ENCODE measurements around the gene TEX22.

DNA sequence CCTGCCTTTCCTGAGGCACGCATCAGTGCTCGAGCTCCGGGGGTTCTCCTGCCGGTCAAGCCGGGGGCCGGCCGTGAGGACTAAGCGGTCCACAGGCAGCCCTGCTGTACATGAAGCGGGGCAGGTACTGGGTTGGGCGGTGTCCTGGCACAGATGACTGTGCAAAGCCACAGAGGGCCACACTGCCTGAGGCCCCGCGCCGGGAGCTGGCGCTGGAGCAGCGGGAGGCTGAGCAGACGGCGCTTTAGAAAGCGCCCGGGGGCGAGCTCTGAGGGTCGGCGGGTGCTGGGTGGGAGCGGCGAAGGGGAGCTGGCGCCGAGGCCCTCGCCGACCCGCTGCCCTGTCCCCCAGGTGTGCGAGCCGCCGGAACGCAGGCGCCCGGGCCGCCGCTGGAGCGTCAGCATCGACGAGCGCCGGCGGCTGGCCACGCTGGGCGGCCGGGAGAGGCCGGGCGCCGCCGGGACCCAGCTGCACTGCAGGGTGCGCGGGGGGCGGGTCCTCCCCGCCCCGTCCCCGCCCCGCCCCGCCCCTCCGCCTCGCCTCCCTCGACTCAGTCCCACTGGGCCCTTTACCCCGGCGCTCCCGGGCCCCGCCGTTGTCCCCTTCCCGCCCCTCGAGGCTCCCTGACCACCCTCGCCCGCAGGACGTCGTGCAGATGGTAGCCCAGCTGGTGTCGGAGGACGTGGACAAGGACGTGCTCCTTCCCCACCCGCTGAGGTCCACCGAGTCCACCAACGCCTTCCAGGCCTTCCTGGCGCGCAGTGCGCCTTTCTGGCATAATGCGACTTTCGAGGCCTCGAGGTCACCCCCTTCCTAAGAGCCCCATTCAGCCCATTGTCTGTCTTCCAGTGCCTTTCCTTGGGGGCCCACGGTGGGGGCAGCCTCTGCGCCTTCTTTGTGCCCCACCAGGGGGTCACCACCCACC, 12.9 kb downstream of the TEX22 start:
- TF ChIP-seq, protein P1, sequence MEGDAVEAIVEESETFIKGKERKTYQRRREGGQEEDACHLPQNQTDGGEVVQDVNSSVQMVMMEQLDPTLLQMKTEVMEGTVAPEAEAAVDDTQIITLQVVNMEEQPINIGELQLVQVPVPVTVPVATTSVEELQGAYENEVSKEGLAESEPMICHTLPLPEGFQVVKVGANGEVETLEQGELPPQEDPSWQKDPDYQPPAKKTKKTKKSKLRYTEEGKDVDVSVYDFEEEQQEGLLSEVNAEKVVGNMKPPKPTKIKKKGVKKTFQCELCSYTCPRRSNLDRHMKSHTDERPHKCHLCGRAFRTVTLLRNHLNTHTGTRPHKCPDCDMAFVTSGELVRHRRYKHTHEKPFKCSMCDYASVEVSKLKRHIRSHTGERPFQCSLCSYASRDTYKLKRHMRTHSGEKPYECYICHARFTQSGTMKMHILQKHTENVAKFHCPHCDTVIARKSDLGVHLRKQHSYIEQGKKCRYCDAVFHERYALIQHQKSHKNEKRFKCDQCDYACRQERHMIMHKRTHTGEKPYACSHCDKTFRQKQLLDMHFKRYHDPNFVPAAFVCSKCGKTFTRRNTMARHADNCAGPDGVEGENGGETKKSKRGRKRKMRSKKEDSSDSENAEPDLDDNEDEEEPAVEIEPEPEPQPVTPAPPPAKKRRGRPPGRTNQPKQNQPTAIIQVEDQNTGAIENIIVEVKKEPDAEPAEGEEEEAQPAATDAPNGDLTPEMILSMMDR (IDR thresholded peaks at IDR 0.05), result no peak
- no peak for TF ChIP-seq POLR2A (IDR thresholded peaks at IDR 0.05)

Data from lower leg skin (tissue), 3 donors.